Retinal pigment epithelial cell (primary cell): ENCODE results near the gene KIAA1671.

Source experiments
- DNase-seq: peaks from one replicate; pipeline ENCODE4 v3.0.0-alpha.2; 2010; ENCODE audit warnings: low read depth
- H3K4me3 ChIP-seq: 2 replicates; pipeline ENCODE4 v1.5.1; 2011; ENCODE audit warnings: mild to moderate bottlenecking, low read length, control low read depth, moderate library complexity
- TF ChIP-seq, protein P1 (sequence below): conservative IDR thresholded peaks from 2 replicates; pipeline ENCODE4 v1.5.1; 2011; ENCODE audit warnings: low read depth, low read length, control low read depth, inconsistent platforms

The KIAA1671 gene

DNA sequence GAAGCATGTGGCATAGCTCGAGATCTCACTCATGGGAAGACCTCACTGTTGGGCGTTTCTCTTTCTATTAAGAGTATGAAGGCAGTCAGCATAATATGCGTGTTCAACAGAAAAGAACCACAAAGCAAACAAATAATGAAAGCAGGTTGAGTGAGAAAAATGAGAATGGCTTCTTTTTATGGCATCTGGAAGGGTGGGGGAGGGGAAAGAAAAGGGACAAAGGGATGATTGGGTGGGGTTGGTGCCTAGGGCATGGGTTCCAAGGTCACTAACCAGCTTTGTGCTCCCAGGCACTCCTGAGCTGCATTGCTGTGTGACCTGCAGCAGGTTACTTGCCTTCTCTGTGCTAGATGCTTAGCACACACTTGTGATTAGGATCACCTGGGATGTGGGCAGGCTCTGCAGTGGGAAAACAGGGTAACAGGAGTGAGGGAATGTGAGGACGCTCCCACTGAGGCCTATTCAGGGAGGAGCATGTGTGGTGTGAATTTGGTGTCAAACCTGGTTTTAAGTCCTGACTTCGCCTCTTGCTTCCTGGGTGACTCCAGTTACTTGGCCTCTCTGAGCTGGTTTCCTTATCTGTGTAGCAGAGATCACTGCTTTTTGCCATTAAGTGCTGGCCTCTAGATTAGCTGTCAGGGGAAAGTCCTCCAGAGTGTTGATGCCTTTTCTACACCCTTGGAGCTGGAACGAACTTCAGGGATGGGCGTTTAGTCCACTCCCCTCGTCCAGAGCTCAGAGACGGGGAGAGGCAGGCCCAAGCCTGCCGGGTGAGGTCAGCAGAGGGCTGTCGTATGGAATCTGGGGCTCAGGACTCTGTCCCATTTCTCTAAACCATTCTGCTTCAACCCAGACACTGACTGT, 74.8 kb downstream of the KIAA1671 start:
- TF ChIP-seq, protein P1, sequence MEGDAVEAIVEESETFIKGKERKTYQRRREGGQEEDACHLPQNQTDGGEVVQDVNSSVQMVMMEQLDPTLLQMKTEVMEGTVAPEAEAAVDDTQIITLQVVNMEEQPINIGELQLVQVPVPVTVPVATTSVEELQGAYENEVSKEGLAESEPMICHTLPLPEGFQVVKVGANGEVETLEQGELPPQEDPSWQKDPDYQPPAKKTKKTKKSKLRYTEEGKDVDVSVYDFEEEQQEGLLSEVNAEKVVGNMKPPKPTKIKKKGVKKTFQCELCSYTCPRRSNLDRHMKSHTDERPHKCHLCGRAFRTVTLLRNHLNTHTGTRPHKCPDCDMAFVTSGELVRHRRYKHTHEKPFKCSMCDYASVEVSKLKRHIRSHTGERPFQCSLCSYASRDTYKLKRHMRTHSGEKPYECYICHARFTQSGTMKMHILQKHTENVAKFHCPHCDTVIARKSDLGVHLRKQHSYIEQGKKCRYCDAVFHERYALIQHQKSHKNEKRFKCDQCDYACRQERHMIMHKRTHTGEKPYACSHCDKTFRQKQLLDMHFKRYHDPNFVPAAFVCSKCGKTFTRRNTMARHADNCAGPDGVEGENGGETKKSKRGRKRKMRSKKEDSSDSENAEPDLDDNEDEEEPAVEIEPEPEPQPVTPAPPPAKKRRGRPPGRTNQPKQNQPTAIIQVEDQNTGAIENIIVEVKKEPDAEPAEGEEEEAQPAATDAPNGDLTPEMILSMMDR = no peak
- no peak for DNase-seq
- H3K4me3 ChIP-seq = no peak overlapping the region

DNA sequence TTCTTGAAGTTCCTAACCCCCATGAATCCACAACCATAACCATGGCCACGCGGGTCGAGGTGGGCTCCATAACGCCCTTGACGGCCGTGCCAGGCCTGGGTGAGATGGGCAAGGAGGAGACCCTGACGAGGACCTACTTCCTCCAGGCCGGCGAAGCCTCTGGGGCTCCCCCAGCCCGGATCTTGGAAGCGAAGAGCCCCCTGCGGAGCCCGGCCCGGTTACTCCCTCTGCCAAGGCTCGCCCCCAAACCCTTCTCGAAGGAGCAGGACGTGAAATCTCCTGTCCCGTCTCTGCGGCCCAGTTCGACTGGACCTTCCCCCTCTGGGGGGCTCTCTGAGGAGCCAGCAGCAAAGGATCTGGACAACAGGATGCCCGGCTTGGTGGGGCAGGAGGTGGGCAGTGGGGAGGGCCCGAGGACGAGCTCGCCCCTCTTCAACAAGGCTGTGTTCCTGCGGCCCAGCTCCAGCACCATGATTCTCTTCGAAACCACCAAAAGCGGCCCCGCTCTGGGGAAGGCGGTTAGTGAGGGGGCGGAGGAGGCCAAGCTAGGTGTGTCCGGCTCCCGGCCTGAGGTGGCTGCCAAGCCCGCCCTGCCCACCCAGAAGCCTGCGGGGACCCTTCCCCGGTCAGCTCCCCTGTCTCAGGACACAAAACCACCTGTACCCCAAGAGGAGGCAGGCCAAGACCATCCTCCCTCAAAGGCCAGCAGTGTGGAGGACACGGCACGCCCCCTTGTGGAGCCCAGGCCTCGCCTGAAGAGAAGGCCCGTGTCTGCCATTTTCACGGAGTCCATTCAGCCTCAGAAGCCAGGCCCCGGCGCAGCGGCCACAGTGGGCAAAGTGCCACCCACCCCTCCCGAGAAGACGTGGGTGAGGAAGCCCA, 75.7 kb downstream of the KIAA1671 start:
- TF ChIP-seq, protein P1 = peak; percentile 60
- DNase-seq = no peak
- H3K4me3 ChIP-seq = no peak overlapping the region

DNA sequence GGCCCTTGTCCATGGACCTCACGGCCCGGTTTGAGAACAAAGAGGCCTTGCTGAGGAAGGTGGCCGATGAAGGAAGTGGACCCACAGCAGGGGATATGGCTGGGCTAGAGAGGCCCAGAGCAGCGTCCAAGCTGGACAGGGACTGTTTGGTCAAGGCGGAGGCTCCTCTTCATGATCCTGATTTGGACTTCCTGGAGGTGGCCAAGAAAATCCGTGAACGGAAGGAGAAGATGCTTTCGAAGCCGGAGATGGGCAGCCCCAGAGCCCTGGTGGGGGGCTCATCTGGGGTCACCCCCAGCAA, 76.3 kb downstream of the KIAA1671 start:
- TF ChIP-seq, protein P1 = no peak
- no peak overlapping the region for H3K4me3 ChIP-seq
- no peak for DNase-seq

DNA sequence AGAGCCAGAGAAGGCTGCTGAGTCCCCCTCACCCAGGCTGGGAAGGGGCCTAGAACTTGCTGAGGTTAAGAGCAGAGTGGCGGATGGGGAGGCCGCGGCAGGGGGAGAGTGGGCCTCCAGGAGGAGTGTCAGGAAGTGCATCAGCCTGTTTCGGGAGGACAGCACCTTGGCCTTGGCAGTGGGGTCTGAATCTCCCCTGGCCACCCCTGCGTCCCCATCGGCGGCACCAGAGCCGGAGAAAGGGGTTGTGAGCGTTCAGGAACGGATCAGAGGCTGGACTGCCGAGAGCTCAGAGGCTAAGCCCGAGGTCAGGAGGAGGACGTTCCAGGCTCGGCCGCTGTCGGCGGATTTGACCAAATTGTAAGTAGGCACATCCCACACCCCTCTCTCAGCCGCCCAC, 76.7 kb downstream of the KIAA1671 start:
- DNase-seq = no peak
- no peak overlapping the region for H3K4me3 ChIP-seq
- TF ChIP-seq, protein P1 = no peak

DNA sequence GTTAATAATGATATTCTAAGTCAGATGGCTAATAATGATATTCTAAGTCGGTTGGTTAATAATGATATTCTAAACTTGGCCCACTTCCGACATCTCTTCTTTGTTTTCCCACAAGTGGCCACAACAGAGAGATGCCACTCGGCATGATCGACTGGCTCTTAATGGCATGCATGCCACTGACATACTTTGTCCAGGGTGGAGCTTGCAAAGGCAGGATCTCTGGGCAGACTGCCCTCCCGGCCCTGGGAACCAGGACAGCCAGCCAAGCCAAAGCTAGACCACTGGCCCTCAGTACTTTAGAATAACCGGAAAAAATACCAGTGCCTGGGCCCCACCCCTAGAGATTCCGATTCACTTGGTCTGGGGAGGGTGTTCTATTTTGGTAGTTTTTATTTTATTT, 78.1 kb downstream of the KIAA1671 start:
- no peak overlapping the region for H3K4me3 ChIP-seq
- TF ChIP-seq, protein P1 = no peak
- no peak for DNase-seq

DNA sequence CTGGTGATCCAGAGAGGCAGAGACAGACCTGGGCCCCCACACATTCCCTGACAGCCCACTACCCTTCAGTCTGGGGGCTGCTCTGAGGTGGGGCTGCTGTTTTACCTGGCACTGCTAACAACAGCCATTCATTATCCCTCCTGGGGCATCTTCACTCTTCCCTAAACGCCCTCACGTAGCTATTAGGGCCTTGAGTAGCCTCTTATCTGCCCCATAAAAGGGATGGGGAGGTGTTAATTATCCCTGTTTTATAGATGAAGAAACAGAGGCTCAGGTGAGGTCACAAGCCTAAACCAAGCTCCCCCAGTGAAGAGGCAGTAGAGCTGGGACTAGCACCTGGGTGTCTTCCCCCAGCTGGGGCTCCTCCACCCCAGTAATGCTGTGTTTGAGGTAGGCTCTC, 79.5 kb downstream of the KIAA1671 start:
- DNase-seq = no peak
- TF ChIP-seq, protein P1 = no peak
- H3K4me3 ChIP-seq = no peak overlapping the region
